Stimulated activated CD8-positive, alpha-beta memory T cell treated with anti-CD3 and anti-CD28 coated beads, Interleukin-7, amount 100 ng/mL, for 48 hours (primary cell): ENCODE data around the gene PKMYT1.

ENCODE experiments used
- DNase-seq, 2 donors: peaks; one replicate each; pipeline ENCODE4 v3.0.0-alpha.2; 2020; ENCODE audit warnings: low read depth in 1 of 2; ENCODE audit errors: extremely low read depth in 1 of 2

The PKMYT1 gene

GRCh38 chr16:3001316-3001715 lies 21.1 kb upstream of the PKMYT1 start:
- no peak for DNase-seq

GRCh38 chr16:3000540-3000939 lies 20.3 kb upstream of the PKMYT1 start:
- DNase-seq: no peak

GRCh38 chr16:2999929-3000328 lies 19.7 kb upstream of the PKMYT1 start:
- DNase-seq: no peak

- DNase-seq: no peak
These were observed 16.1 kb upstream of the PKMYT1 start for GRCh38 chr16:2996298-2996697.

- DNase-seq: no peak
These were observed 12.3 kb upstream of the PKMYT1 start for GRCh38 chr16:2992383-2993081.

- DNase-seq: no peak
These were observed 11.5 kb upstream of the PKMYT1 start for GRCh38 chr16:2991566-2992261.

- DNase-seq: no peak
These were observed 10.6 kb upstream of the PKMYT1 start for GRCh38 chr16:2990891-2991290.

GRCh38 chr16:2988590-2989099 lies 8.4 kb upstream of the PKMYT1 start:
- DNase-seq: no peak

- DNase-seq: no peak
These were observed 7.6 kb upstream of the PKMYT1 start for GRCh38 chr16:2987833-2988232.

- DNase-seq: no peak
These were observed 7.0 kb upstream of the PKMYT1 start for GRCh38 chr16:2987286-2987685.

GRCh38 chr16:2986623-2987188 lies 6.5 kb upstream of the PKMYT1 start:
- no peak for DNase-seq

- DNase-seq: no peak
These were observed 5.7 kb upstream of the PKMYT1 start for GRCh38 chr16:2985893-2986355.

GRCh38 chr16:2985462-2985861 lies 5.2 kb upstream of the PKMYT1 start:
- DNase-seq: no peak

- DNase-seq: peak; percentile 53 to 61
These were observed 3.5 kb upstream of the PKMYT1 start for GRCh38 chr16:2983706-2984136.

- no peak for DNase-seq
These were observed 2.2 kb upstream of the PKMYT1 start for GRCh38 chr16:2982402-2982801.

GRCh38 chr16:2981899-2982250 lies 1.6 kb upstream of the PKMYT1 start:
- DNase-seq: no peak

- DNase-seq: no peak
These were observed 1.1 kb upstream of the PKMYT1 start for GRCh38 chr16:2981177-2981898.

- DNase-seq: no peak
These were observed 498 bp downstream of the PKMYT1 start for GRCh38 chr16:2979669-2980226.

GRCh38 chr16:2977440-2977839 lies 2.8 kb downstream of the PKMYT1 start:
- DNase-seq: no peak

- DNase-seq: no peak
These were observed 3.6 kb downstream of the PKMYT1 start for GRCh38 chr16:2976673-2977072.

GRCh38 chr16:2976201-2976600 lies 4.0 kb downstream of the PKMYT1 start:
- DNase-seq: no peak
